IMR-90 (cell line): ENCODE results near the gene RETREG1. TPM values are rescaled to one million over a fixed set of nuclear protein-coding genes. Genes with fewer than 3 reads are reported as not detected.

Experiments
- ATAC-seq: fragments of 200-7000 bp; cut with Tn5 transposase; 2 replicates; pipeline ENCODE4 v1.9.1; 2020; ENCODE audit warnings: low read depth, mild to moderate bottlenecking, moderate library complexity
- BruUV-seq: library from RNA; stranded (reverse); fragments of 400-500 nt; replicated peaks from 2 replicates; lab custom pipeline; 2021; lab: Mats Ljungman, UMichigan
- CTCF ChIA-PET: fragments of 300-600 bp; formaldehyde crosslinking; extraction: SDS; loops from one replicate; lab custom pipeline; 2021; ENCODE audit warnings: antibody characterized with exemption; lab: Yijun Ruan, JAX
- POLR2A ChIA-PET: fragments of 300-600 bp; sonication (Branson Sonifier 250); formaldehyde crosslinking; loops from one replicate; lab custom pipeline; 2022; ENCODE audit warnings: antibody characterized with exemption; ENCODE audit not compliant: unreplicated experiment; lab: Charles Lee
- DNase-seq: peaks from one replicate; pipeline ENCODE4 v3.0.0; 2013
- H2AFZ ChIP-seq: replicated peaks from 2 replicates; pipeline ENCODE3; 2013; ENCODE audit warnings: low read length, mild to moderate bottlenecking; ENCODE audit not compliant: poor library complexity
- H2AK5ac ChIP-seq: 2 replicates; pipeline ENCODE4 v1.6.1; 2013; ENCODE audit warnings: low read depth, low read length, inconsistent platforms
- H2AK9ac ChIP-seq: replicated peaks from 2 replicates; pipeline ENCODE3; 2013; ENCODE audit warnings: mild to moderate bottlenecking, low read depth, low read length, moderate library complexity; ENCODE audit not compliant: poor library complexity
- H2BK120ac ChIP-seq: 2 replicates; pipeline ENCODE4 v1.6.1; 2013; ENCODE audit warnings: low read depth, low read length, inconsistent platforms
- H2BK15ac ChIP-seq: 3 replicates; pipeline ENCODE4 v1.6.1; 2013; ENCODE audit warnings: low read depth, low read length, inconsistent platforms
- H2BK20ac ChIP-seq: 2 replicates; pipeline ENCODE4 v1.6.1; 2013; ENCODE audit warnings: low read depth, mild to moderate bottlenecking, inconsistent platforms, low read length, moderate library complexity
- H2BK5ac ChIP-seq: 2 replicates; pipeline ENCODE4 v1.6.1; 2013; ENCODE audit warnings: mild to moderate bottlenecking, low read depth, low read length, inconsistent platforms; ENCODE audit not compliant: poor library complexity, severe bottlenecking
- H3K14ac ChIP-seq: replicated peaks from 2 replicates; pipeline ENCODE4 v1.6.1; 2013; ENCODE audit warnings: low read depth, low read length, inconsistent platforms
- H3K18ac ChIP-seq: 2 replicates; pipeline ENCODE4 v1.6.1; 2013; ENCODE audit warnings: low read depth, low read length, control low read depth
- H3K23ac ChIP-seq: 2 replicates; pipeline ENCODE4 v1.6.1; 2013; ENCODE audit warnings: low read depth, low read length, inconsistent platforms
- H3K27ac ChIP-seq: 2 replicates; pipeline ENCODE4 v1.5.1; 2013; ENCODE audit warnings: mild to moderate bottlenecking, control low read depth, low read length; ENCODE audit not compliant: insufficient read depth
- H3K27me3 ChIP-seq: 2 replicates; pipeline ENCODE4 v1.6.1; 2013; ENCODE audit warnings: low read length; ENCODE audit not compliant: control insufficient read depth, insufficient read depth
- H3K36me3 ChIP-seq: 2 replicates; pipeline ENCODE4 v1.6.1; 2013; ENCODE audit warnings: low read length, mixed read lengths; ENCODE audit not compliant: control insufficient read depth, insufficient read depth
- H3K4ac ChIP-seq: 2 replicates; pipeline ENCODE4 v1.6.1; 2013; ENCODE audit warnings: low read depth, low read length, inconsistent platforms
- H3K4me1 ChIP-seq: 2 replicates; pipeline ENCODE4 v1.6.1; 2013; ENCODE audit warnings: low read length, mixed read lengths; ENCODE audit not compliant: control insufficient read depth, insufficient read depth
- H3K4me2 ChIP-seq: 2 replicates; pipeline ENCODE4 v1.6.1; 2013; ENCODE audit warnings: low read depth, mild to moderate bottlenecking, control low read depth, low read length, moderate library complexity
- H3K4me3 ChIP-seq: 2 replicates; pipeline ENCODE4 v1.5.1; 2013; ENCODE audit warnings: low read depth, mild to moderate bottlenecking, control low read depth, low read length, moderate library complexity; ENCODE audit not compliant: insufficient read depth
- H3K56ac ChIP-seq: 2 replicates; pipeline ENCODE4 v1.6.1; 2013; ENCODE audit warnings: low read length, inconsistent platforms; ENCODE audit not compliant: insufficient read depth; ENCODE audit errors: extremely low read depth
- H3K79me1 ChIP-seq, 2 experiments: 2 replicates each; pipeline ENCODE4 v1.6.1; 2013; ENCODE audit warnings: low read length in 2 of 2, inconsistent platforms in 1 of 2, low read depth in 1 of 2
- H3K9ac ChIP-seq: 2 replicates; pipeline ENCODE4 v1.6.1; 2013; ENCODE audit warnings: low read depth, low read length, control low read depth
- H3K9me1 ChIP-seq: 2 replicates; pipeline ENCODE4 v1.6.1; 2013; ENCODE audit warnings: low read length, inconsistent platforms; ENCODE audit not compliant: insufficient read depth
- H3K9me3 ChIP-seq: 2 replicates; pipeline ENCODE4 v1.6.1; 2013; ENCODE audit warnings: low read length; ENCODE audit not compliant: control insufficient read depth, insufficient read depth
- H4K20me1 ChIP-seq: 2 replicates; pipeline ENCODE4 v1.6.1; 2013; ENCODE audit warnings: low read length, inconsistent platforms; ENCODE audit not compliant: insufficient read depth
- H4K5ac ChIP-seq: 2 replicates; pipeline ENCODE4 v1.6.1; 2013; ENCODE audit warnings: mild to moderate bottlenecking, low read depth, low read length, control low read depth
- H4K8ac ChIP-seq, 2 experiments: 2 replicates each; pipeline ENCODE4 v1.6.1; 2013; ENCODE audit warnings: low read depth in 2 of 2, low read length in 2 of 2, control low read depth in 1 of 2, inconsistent platforms in 1 of 2
- H4K91ac ChIP-seq: 2 replicates; pipeline ENCODE4 v1.6.1; 2013; ENCODE audit warnings: low read depth, low read length, inconsistent platforms; ENCODE audit not compliant: insufficient read depth
- BHLHE40 ChIP-seq: fragments of 150-350 bp; IDR thresholded peaks from 2 replicates; pipeline ENCODE4 v1.6.1; 2016; ENCODE audit warnings: mild to moderate bottlenecking, low read depth, low read length
- CEBPB ChIP-seq: IDR thresholded peaks from 2 replicates; pipeline ENCODE4 v1.6.1; 2012; ENCODE audit warnings: low read depth, low read length, improper control_type of control experiment
- CHD1 ChIP-seq: IDR thresholded peaks from 2 replicates; pipeline ENCODE4 v1.6.1; 2012; ENCODE audit warnings: low read depth, low read length, improper control_type of control experiment
- FOS ChIP-seq: fragments of 150-350 bp; IDR thresholded peaks from 2 replicates; pipeline ENCODE4 v1.6.1; 2016; ENCODE audit warnings: low read depth, low read length
- MAFK ChIP-seq: IDR thresholded peaks from 2 replicates; pipeline ENCODE4 v1.6.1; 2012; ENCODE audit warnings: low read depth, low read length, improper control_type of control experiment
- MAZ ChIP-seq: IDR thresholded peaks from 2 replicates; pipeline ENCODE4 v1.6.1; 2012; ENCODE audit warnings: low read depth, mild to moderate bottlenecking, low read length, improper control_type of control experiment, moderate library complexity, borderline replicate concordance
- NFE2L2 ChIP-seq: fragments of 150-350 bp; IDR thresholded peaks from 2 replicates; pipeline ENCODE4 v1.6.1; 2016; ENCODE audit warnings: low read depth, mild to moderate bottlenecking, low read length
- POLR2A ChIP-seq: IDR thresholded peaks from 2 replicates; pipeline ENCODE4 v1.6.1; 2012; ENCODE audit warnings: mild to moderate bottlenecking, low read depth, low read length
- RAD21 ChIP-seq: IDR thresholded peaks from 2 replicates; pipeline ENCODE4 v1.6.1; 2012; ENCODE audit warnings: low read length, improper control_type of control experiment
- RCOR1 ChIP-seq: IDR thresholded peaks from 2 replicates; pipeline ENCODE4 v1.6.1; 2012; ENCODE audit warnings: mild to moderate bottlenecking, low read length, improper control_type of control experiment; ENCODE audit not compliant: insufficient replicate concordance
- RFX5 ChIP-seq: IDR thresholded peaks from 2 replicates; pipeline ENCODE4 v1.8.0; 2012; ENCODE audit warnings: low read depth, mild to moderate bottlenecking, low read length, moderate library complexity
- SMC3 ChIP-seq: fragments of 150-350 bp; IDR thresholded peaks from 2 replicates; pipeline ENCODE4 v1.6.1; 2016; ENCODE audit warnings: low read depth, mild to moderate bottlenecking, antibody characterized with exemption, low read length, moderate library complexity
- WGBS, 2 experiments: methylation state at CpG; one replicate each; pipeline versions ENCODE4 v1.1.5 to v1.1.7; 2013; ENCODE audit warnings: missing lambda C conversion rate in 2 of 2; ENCODE audit not compliant: insufficient read length in 1 of 2; ENCODE audit errors: extremely low coverage in 2 of 2; 5-methylcytosine and 5-hydroxymethylcytosine counted together
- dilution Hi-C: fragments of 300-500 bp; cut with HindIII; formaldehyde crosslinking; loops from one replicate; pipeline ENCODE4 v1.14.3; 2018; ENCODE audit warnings: low sequenced_read_pairs; ENCODE audit not compliant: unreplicated experiment
- in situ Hi-C: fragments of 300-500 bp; cut with MboI; formaldehyde crosslinking; loops from 3 replicates; pipeline ENCODE4 v1.14.3; 2019; ENCODE audit warnings: low sequenced_read_pairs, inconsistent platforms, mixed read lengths
- intact Hi-C: fragments of 100-400 bp; cut with micrococcal nuclease; formaldehyde crosslinking; loops from 2 replicates; pipeline ENCODE4 v1.10.0; 2022
- polyA plus RNA-seq, 3 experiments: library from polyadenylated mRNA; depleted of rRNA; stranded (reverse); fragments of >200 nt; gene quantifications; 2 replicates each; pipeline ENCODE4 v1.2.3, GENCODE V29; 2012; ENCODE audit warnings: low replicate concordance in 1 of 3
- total RNA-seq: library from RNA; depleted of rRNA; stranded (reverse); fragments of >200 nt; gene quantifications from 2 replicates; pipeline ENCODE4 v1.2.3, GENCODE V29; 2012
- TF ChIP-seq, protein P1 (sequence below): fragments of 150-350 bp; IDR thresholded peaks from 2 replicates; pipeline ENCODE4 v1.6.1; 2017; ENCODE audit warnings: mild to moderate bottlenecking, antibody characterized with exemption, low read length, low read depth
- TF ChIP-seq, protein P2 (sequence below): conservative IDR thresholded peaks from 2 replicates; pipeline ENCODE4 v1.5.1; 2012; ENCODE audit warnings: mild to moderate bottlenecking, low read depth, low read length, improper control_type of control experiment
- TF ChIP-seq, protein P3 (sequence below): fragments of 150-350 bp; IDR thresholded peaks from 2 replicates; pipeline ENCODE4 v1.6.1; 2016; ENCODE audit warnings: low read depth, mild to moderate bottlenecking, low read length, moderate library complexity, borderline replicate concordance

RETREG1 gene
- total and polyA plus RNA-seq, 2 of the 4 experiments (the other 2 are of a cell fraction) = not detected

DNA sequence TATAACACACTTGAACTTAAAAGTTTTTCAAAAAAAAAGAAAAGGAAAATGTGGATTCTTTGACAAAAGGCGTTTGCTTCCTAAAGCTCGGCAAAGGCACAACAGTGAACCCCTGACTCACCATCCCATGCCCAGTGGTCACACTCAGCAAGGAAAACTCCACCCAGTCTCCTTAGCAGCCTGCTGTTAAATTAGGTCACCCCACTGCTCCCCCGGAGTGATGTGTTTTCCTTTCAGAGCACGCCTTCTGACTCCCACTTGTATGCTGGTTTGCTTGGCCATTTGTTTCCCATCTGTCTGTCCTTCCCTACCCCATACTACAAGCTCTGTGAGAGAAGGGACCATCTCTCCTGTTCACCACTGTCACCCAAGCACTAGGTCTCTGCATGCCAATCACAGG is 23.8 kb downstream of the RETREG1 start:
- Histone ChIP-seq H3K4me2 (no peak overlapping the region), H3K18ac (no peak overlapping the region), H3K27ac (no peak overlapping the region), H3K4me1 (no peaks in the 10 kb centered on the region), H4K8ac (no peak overlapping the region), H2AFZ (no peak overlapping the region), H2BK120ac (no peak overlapping the region), H2BK5ac (no peak overlapping the region), H2BK15ac (no peak overlapping the region), H3K14ac (no peak overlapping the region), H3K79me1 (no peaks in the 10 kb centered on the region), H4K20me1 (no peaks in the 10 kb centered on the region), H3K9me1 (no peaks in the 10 kb centered on the region), H3K27me3 (peaks cover 16% of the 10 kb centered on the region), H3K36me3 (no peaks in the 10 kb centered on the region), H3K9me3 (no peaks in the 10 kb centered on the region), H3K4ac (no peak overlapping the region), H4K5ac (no peak overlapping the region), H2BK20ac (no peak overlapping the region), H3K23ac (no peak overlapping the region), H3K4me3 (no peak overlapping the region), H2AK5ac (no peak overlapping the region), H3K9ac (no peak overlapping the region), H3K56ac (no peak overlapping the region), H4K91ac (no peak overlapping the region), H2AK9ac (no peak overlapping the region)
- ChIA-PET POLR2A (no interaction called here), CTCF (no interaction called here)
- WGBS, 2 experiments = no CpG with 5 or more reads among the region's 4 CpGs
- BruUV-seq = no TSS peak
- DNase-seq (no peak), ATAC-seq (no peak)
- intact Hi-C loops = no loop called here
- dilution Hi-C loops = no loop called here
- in situ Hi-C loops = no loop called here
- TF ChIP-seq, protein P1, sequence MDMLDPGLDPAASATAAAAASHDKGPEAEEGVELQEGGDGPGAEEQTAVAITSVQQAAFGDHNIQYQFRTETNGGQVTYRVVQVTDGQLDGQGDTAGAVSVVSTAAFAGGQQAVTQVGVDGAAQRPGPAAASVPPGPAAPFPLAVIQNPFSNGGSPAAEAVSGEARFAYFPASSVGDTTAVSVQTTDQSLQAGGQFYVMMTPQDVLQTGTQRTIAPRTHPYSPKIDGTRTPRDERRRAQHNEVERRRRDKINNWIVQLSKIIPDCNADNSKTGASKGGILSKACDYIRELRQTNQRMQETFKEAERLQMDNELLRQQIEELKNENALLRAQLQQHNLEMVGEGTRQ = no peak
- TF ChIP-seq, protein P2, sequence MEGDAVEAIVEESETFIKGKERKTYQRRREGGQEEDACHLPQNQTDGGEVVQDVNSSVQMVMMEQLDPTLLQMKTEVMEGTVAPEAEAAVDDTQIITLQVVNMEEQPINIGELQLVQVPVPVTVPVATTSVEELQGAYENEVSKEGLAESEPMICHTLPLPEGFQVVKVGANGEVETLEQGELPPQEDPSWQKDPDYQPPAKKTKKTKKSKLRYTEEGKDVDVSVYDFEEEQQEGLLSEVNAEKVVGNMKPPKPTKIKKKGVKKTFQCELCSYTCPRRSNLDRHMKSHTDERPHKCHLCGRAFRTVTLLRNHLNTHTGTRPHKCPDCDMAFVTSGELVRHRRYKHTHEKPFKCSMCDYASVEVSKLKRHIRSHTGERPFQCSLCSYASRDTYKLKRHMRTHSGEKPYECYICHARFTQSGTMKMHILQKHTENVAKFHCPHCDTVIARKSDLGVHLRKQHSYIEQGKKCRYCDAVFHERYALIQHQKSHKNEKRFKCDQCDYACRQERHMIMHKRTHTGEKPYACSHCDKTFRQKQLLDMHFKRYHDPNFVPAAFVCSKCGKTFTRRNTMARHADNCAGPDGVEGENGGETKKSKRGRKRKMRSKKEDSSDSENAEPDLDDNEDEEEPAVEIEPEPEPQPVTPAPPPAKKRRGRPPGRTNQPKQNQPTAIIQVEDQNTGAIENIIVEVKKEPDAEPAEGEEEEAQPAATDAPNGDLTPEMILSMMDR = no peak
- TF ChIP-seq CHD1 = no peak
- TF ChIP-seq BHLHE40 = no peak
- no peak for TF ChIP-seq MAFK
- TF ChIP-seq RCOR1 = no peak
- no peak for TF ChIP-seq CEBPB
- TF ChIP-seq, protein P3, sequence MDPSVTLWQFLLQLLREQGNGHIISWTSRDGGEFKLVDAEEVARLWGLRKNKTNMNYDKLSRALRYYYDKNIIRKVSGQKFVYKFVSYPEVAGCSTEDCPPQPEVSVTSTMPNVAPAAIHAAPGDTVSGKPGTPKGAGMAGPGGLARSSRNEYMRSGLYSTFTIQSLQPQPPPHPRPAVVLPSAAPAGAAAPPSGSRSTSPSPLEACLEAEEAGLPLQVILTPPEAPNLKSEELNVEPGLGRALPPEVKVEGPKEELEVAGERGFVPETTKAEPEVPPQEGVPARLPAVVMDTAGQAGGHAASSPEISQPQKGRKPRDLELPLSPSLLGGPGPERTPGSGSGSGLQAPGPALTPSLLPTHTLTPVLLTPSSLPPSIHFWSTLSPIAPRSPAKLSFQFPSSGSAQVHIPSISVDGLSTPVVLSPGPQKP = no peak
- no peak for TF ChIP-seq MAZ
- TF ChIP-seq FOS = no peak
- TF ChIP-seq RFX5 = no peak
- no peak for TF ChIP-seq NFE2L2
- TF ChIP-seq RAD21 = no peak
- no peak for TF ChIP-seq POLR2A
- no peak for TF ChIP-seq SMC3
